Stimulated activated CD8-positive, alpha-beta memory T cell treated with anti-CD3 and anti-CD28 coated beads, Interleukin-12 subunit alpha, Interleukin-12 subunit beta, amount 100 ng/mL, for 4 hours (primary cell): ENCODE results near the gene ABCB4.

Experiments
- DNase-seq: peaks from one replicate; pipeline ENCODE4 v3.0.0-alpha.2; 2020; ENCODE audit warnings: low read depth

Gene ABCB4

DNA sequence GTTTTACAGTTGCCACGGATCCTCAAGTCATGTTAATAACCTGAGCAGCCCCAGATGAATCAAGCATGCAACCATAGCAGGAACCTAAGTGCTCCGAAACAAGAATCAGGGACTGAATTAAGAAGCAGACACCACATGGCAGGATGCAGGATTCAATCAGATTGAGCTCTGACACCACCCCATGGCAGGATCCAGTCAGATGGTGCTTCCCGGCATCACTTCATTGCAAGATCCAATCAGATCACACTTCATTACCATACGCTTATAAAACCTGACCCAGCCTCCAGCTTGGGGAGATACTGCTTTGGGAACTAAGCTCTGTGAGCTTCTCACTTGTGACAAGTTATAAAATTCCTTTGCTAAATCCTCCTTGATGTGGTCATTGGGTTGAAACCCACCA, 55.3 kb downstream of the ABCB4 start:
- no peak for DNase-seq

DNA sequence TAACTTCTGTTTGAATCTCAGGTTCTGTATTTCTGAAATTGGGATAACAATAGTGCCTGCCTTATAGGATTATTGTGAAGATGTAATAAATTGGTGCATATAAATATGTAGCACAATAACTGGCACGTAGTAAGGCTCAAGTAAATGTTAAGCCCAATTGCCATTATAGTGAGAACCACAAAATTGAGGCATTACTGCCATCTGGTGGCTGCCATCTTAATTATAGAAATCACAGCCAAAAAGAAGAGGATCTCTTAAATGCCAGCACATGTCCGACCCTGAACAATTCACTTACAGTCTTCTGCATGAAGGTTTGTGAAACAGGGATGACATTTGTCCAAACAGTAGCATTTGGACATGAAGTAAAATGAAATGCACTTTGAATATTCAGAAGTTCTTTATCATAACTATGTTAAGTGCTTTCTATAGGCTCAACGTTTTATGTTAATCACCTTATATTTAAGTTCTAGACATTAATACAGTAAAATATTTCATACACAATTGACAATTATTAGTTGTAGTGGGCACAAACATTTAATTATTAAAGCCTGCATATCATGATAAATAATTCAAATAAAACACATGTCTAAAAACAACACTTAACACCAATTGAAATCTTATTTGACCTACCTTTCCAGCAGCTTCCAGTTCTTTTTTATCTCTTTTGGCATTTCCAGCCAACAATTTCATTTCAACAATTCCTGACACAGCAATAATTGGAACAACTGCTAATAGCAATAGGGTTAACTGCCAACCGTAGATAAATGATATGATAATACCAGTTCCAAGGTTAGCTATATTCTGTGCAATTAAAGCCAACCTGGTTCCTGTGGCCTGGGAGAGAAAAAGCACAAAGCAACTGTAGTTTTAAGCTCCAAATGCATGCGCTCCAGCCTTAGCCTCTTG, 58.5 kb downstream of the ABCB4 start:
- DNase-seq: peak; percentile 1

DNA sequence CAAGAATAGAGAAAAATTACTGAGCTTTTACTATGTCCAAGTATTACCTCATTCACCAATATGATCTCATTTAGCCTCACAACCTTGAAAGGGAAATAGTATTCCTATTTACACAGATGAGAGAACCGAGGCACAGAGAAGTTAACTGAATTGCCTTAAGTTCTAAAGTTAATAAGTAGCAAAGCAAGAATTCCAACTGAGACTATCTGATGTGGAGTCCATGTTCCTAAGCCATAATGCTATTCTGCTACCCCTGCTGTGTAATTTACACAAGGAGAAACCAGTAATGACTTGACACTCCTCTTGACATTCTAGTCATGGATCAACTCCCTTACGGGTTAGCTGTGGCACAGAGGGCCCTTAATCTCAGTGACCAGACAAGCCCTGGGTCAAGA, 60.7 kb downstream of the ABCB4 start:
- no peak for DNase-seq

DNA sequence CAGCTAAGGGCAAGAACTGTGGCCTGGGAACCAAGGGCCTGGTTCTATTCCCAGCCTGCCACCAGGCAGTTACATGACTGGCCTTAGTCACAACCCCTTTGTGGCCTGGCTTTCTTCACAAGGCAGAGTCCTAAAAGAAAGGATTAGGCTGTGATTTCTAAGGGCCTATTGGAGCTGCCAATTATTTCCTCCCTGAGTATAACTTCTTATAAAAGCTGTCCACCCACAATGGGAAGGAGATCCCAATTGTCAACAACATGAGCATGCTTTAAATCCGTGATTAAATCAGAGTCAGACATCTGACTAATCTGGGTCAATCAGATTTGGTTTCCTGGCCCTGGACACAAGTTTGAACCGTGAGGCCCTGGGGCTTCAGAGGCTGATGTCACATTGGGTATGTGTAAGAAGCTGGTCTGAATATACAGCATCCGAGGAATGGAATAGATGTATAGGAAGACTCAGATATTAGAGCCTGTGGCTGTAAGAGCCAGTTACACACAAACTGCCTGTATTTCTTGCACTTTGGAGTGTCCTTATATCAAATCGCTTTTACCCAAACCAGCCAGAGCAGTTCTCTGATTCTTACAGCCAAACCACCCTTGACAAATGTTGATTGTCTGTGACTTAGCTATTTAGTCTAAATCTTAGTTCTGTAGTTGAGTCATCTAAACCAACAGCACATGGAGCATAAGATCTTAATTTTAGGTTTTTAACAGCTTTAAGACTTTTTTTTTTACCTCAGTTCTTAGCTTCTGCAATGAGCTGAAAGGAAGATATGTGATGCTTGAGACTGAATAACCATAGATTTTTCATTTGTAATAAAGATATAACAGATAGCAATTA, 61.3 kb downstream of the ABCB4 start:
- DNase-seq: no peak

DNA sequence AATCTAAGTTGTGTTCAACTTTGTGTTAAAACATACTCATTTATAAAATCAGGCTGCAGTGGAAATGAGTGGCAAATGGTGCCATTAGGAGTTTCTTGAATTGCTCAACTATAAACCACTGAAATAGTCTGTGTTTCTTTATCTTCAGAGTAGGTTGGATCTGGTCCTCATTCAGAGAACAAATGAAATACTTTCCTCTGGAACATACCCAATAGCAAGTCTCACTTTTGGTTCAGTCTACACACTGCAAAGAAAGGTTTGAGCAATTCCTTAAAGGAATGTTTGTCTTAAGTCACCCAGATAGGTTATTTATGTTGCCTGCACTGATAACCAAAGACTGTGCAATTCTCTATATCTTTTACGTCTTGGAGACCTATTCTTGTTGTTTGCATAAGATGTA, 62.5 kb downstream of the ABCB4 start:
- no peak for DNase-seq

DNA sequence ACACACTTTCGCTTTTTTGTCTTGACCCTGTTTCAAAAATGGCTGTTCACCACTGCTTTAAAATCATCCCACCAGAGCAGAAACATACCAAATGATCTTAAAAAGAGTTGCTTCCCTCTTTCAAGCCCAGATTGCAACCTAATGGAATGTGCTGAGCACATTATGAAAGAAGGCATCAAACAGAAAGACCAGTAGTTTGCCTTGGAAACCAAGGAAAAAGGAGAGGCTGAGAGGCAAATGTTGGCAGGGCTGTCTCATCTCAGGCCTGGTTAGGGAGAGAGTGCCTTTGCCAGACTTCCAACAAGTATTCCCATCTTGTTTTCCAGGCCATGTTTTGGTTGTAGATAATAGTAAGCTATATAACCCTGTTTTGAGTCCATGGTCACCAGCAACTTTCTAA, 64.3 kb downstream of the ABCB4 start:
- no peak for DNase-seq

DNA sequence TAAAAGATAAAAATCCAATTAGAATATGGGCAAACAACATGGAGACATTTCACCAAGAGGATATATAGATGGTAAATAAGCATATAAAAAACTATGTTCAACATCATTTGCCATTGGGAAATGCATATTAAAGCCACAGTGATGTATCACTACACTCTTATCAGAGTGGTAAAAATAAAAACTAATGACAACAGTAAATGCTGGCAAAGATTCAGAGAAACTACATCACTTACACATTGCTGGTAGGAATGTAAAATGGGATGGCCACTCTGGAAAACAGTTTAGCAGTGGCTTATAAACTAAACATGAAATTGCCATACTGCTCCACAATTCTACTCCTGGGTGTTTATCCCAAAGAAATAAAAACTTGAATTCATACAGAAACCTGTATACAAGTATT, 70.8 kb downstream of the ABCB4 start:
- DNase-seq: no peak

DNA sequence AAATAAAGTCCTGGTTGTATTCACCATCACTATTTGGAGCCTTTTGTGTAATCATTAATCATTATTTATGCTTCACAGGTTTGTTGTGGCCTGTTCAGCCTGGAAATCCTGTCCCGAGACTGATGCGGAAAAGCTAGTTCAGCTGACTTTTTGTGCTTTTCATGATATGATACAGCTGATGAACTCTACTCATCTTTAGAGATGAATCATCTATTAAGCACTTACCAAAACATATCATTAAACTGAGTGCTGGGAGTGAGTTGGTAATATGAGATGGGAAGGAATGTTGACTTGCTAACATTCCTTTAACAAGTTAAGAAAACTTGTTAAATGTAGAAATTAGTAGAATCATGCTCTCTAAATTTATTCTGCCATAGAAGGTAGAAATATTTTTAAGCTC, 77.0 kb downstream of the ABCB4 start:
- DNase-seq: no peak

DNA sequence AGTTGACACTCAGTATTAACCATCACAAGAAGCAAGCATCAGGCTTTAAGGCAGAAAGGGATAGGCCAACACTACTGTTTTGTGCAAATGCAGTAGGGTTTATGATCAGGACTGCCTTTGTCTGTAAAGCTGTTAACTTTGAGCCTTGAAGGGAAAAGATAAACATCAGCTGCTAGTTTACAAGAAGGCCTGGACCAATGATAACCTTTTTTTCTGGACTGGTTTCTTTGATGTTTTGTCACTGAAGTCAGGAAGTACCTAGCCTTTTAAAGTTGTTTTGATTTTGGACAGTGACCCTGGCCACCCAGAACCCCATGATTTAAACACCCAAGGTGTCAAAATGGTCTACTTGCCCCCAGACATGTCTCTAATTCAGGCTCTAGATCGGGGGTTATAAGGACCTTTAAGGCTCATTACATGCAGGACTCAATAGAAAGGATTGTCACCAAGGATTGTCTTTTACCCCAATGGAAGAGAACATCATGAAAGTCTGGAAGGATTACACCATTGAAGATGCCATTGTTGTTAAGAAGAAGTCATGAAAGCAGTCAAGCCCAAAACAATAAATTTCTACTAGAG, 79.9 kb downstream of the ABCB4 start:
- no peak for DNase-seq

DNA sequence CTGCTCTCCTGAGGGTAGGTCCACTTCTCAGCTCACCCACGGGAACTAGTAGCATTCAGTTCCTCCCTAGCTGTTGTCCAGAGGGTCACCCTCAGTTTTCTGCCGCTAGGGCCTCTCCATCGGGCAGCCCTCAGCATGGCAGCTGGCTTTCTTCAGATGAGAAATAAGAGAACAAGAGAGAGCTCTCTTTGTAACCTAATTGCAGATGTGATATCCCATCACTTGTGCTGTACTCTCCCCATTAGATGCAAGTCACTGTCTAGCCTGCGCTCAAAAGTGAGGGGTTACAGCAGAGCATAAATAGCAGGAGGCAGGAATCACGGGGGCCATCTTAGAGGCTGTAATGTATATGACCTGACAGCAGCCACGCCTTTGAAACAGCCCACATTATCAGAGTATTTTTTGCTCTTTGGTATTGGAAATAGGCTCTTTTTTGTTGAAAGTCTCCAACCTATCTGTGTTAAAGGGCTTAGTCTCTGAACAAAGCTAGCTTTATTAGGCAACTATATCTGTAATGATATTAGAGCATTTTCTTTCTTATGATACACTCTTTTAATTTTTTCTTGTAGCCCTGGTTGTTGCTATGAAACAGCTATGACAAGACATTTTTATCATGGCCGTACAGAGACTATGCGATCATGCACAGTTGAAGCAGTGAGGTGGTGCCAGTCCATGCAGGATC, 84.3 kb downstream of the ABCB4 start:
- DNase-seq: no peak

DNA sequence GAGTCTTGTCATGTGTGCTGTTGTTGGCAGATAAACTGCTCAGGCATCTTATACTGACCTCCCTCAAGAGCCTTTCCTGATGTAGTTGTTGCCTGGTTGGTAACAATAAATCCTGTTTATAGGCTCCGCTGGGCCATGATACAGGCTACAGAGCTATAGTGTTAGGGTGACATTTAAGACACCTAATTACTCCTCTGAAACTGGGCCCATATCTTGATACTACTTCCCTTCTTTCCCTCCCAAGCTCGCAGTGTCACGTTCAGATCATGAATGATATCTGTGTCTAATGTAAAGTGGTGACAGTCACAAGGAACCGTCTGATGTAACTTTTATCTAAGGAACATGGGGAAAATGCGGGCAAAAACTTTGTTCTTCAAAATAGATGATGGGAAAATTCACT, 94.6 kb downstream of the ABCB4 start:
- DNase-seq: no peak

DNA sequence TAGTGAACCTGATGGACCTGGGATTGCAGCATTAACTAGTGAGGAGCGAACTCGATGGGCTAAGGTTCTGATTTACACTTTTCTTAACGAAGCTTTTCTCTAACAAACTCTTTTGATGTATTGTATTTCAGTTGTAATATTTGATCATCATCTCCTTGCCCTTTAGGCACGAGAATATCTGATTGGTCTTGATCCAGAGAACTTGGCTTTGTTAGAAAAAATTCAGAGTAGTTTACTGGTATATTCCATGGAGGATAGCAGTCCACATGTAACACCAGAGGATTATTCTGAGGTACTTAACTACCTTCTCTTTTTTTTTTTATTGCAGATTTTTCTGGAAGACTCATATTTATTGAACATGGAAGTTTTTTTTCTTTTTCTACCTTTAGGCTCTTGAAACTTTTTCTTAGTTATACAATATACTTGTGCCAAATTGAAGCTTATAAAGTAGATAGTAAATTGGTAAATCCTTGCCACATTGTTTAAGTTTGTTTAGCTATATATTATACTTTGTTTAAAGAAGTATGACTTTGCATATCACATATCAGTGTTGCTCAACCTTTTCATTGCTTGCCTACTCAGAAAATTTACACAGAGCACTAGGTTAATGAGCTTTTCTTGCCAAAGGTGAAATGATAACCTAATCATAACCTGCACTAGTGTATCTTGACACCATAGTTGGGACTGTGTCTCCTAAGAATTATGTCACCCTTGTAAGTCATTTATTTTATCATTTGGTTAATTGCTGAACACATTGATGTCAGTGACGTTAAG, 99.6 kb downstream of the ABCB4 start:
- DNase-seq: no peak

DNA sequence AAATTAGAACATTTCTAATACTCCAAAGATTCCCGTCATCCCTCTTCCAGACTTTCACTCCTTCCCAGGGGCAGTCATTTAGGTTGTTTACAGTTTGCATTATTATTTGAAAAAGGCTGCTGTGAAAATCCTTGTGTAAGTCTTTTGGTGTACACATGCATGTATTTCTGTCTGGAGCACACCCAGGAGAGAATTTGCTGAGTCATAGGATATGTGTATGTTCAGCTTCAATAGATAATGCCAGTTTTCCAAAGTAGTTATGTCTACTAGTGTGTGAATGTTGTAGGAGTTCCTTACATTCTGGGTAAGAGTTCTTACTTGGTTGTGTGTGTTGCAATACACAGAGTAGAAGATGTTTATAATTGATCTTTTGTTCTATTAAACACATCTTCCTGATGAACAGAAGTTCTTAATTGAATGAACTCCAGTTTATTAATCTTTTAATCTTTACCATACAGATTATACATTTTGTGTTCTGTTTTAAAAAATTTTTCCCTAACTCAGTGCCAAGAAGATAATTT, 104.8 kb downstream of the ABCB4 start:
- DNase-seq: no peak

DNA sequence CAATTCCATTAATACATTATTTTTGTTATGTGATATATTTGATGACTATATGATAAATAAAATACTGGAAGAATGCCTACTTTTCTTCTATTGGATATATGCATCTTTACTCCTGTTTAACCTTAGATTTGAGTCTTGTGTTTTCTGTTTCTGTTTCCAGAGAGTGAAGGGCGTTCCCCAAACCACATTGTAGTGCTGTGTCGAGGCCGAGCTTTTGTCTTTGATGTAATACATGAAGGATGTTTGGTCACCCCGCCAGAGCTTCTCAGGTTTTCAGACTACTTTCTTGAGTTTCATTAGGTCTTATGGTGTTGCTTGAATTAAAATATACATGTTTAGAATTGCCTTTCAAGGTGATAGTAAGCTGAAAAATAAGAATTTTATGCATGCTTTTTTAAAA, 106.3 kb downstream of the ABCB4 start:
- no peak for DNase-seq

DNA sequence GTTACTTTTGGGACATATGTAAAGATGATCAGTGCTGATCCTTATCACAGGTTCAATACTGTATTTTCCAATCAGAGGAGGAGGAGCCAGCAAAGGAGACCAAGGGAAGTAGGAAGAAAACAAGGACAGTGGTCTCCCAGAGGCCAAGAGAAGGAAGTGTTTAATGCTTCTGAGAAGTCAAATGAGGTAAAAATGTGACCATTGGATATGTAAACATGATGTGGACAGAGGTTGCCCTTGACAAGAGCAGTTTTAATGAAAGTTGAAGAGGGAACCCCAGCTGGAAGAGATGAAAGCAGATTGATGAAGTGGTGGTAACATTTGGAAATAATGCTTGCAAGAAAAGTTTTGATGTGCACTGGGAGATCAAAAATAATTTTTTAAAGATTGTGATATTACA, 111.2 kb downstream of the ABCB4 start:
- no peak for DNase-seq

DNA sequence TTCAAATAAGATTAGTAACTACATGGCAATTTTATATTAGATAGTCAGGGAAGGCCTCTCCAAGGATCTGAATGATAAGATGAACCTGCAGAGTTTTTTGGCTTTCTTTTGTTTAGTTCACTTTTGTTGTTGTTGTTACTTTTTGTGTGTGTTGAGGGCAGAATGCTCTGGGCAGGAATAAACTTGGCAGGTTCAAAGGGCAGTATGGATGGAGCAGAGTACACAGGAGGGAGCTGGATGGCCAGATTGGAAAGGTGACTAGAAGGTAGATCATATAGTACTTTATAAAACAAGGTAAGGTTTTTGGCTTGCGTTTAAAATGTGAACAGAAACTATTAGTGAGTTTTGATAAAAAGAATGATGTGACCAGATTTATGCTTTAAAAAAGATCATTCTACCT, 112.1 kb downstream of the ABCB4 start:
- DNase-seq: no peak

DNA sequence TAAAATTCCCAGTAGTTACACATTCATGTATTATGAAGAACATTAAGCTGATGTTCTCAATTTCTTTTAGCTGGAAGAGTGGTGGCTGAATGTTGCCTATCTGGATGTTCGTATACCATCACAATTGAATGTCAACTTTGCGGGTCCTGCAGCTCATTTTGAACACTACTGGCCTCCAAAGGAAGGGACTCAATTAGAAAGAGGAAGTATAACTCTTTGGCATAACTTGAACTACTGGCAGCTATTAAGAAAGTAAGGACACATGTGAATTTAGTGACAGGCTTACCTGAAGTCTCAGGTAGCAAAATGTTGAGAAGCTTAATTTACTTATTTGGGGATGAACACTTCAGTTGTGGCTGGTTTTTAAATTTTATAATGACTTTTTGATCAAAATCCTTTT, 114.2 kb downstream of the ABCB4 start:
- no peak for DNase-seq

DNA sequence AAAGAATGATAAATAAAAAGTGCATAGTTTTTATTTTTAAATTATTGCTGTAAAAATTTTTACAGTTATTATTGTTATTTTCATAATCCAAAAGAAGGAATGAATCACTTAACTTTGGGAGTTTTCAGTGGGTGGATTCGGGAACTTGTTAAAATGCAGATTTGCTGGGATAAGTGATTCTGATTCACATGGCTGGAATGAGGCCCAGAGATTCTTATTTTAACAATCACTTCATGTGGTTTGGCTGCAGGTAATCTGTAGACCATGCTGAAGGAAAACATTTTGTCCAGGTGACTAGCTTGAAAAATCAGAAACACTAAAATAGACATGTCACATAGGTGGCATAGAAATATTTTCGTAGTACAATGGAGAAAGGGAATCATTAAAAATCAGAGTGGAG, 116.1 kb downstream of the ABCB4 start:
- no peak for DNase-seq

DNA sequence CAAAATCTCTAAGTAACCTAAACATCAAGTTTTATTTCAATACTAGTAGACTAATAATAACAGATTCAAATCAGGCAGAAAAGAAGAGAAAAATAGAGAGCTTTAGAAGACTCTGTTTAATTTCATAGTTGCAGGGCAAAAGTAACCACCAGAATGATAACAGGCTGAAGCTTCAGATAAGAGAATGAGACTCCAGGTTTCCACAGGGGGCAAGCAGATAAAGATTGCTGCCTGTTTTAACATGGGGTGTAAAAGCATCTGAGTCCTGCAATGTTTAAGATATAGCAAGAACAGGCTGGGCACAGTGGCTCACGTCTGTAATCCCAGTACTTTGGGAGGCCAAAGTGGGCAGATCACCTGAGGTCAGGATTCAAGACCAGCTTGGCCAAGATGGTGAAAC, 119.0 kb downstream of the ABCB4 start:
- no peak for DNase-seq

DNA sequence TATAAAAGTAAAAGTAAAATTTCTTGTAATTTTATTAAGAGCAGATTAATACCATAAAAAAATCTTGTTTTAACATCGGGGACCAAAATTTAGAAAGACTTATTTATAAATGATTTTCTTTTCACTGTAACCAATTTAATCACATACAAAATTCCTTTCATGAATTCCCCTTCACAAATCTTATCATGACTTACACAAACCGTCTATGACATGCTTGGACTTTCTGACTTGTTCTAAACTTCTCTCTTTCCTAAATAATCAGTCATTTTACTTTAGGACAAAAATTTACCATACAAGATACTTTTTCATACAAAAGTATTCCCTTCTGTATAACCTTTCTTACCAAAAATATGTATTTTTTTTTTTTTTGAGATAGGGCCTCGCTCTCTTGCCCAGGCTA, 120.7 kb downstream of the ABCB4 start:
- no peak for DNase-seq
